GM19193 (cell line): ENCODE results near the gene NAMPT.

Source experiments
- POLR2A ChIP-seq: IDR thresholded peaks from 4 replicates; pipeline ENCODE4 v1.6.1; 2011; ENCODE audit not compliant: insufficient read depth, insufficient read length; ENCODE audit errors: extremely low read depth

Gene NAMPT

DNA sequence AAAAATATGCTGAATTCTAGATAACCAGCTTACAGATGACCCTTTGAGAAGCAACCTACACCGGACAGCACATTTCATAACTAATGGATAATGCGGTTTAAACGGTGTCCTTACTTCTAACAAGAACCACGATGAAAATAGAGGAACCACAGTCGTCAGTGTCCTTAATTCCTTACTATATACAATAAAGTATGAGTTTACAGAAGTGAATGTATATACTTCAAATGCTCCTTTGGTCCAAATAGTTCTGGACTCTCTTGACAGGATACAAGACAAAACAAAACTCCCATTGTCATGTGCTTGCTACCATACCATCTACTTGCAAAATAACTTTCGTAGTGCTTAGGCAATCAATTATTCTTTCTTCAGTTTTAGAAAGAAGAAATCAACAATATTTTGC is 2.4 kb downstream of the NAMPT start:
- no peak for TF ChIP-seq POLR2A

- no peak for TF ChIP-seq POLR2A
Observed at GRCh38 chr7:106281585-106282318, 3.0 kb downstream of the NAMPT start.

DNA sequence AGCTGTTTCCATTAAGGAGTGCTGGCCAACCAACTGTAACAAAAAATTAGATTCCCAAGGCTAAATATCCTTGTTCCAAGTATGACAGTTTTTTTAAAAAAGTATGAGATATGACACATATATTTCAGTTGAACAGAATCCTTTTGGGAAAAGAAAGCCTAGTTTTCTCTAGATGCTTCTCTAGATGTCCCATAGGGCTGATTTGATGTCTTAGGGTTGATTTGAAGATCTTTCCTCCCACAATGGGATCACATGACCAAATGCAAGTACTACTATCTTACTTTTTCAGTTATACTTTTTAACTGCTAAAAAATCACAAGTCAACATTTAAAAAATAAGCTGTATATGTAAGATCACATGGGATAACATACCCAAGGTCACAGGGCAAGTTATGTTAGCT is 3.7 kb downstream of the NAMPT start:
- no peak for TF ChIP-seq POLR2A

GRCh38 chr7:106279425-106280197 is 5.2 kb downstream of the NAMPT start:
- TF ChIP-seq POLR2A = no peak

- TF ChIP-seq POLR2A = no peak
Observed at GRCh38 chr7:106278695-106279094, 6.1 kb downstream of the NAMPT start.

GRCh38 chr7:106277976-106278375 is 6.8 kb downstream of the NAMPT start:
- no peak for TF ChIP-seq POLR2A

GRCh38 chr7:106276513-106276912 is 8.3 kb downstream of the NAMPT start:
- TF ChIP-seq POLR2A = no peak

DNA sequence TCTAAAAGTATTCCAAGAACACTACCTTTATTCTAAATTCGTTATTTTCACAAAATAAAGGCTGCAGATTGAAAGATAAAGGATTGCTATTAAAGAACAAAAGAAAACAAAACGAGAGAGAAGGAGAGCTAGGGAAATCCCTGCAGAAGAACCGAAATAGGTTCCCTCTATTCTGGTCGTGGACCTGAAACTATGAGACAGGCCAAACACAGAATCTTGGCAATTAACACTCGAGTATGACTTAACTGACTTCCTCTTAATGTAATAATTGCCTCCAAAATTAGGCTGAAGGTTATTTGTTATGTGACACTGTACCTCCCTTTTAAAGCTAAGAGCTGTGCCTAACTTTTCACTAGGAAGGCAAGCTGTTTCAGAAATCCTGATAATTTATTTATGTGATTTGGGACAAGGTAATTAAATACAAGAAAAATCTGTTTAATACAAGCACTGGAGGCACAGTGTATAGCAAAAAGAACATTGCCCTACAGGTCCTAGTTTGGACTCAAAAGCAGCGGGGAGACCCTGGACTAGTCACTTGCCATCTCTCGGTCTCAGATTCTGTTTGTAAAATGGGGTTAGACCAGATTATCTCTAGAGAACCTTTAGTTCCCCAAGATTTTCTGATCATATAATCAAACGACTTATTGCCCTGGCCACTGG is 11.6 kb downstream of the NAMPT start:
- no peak for TF ChIP-seq POLR2A

DNA sequence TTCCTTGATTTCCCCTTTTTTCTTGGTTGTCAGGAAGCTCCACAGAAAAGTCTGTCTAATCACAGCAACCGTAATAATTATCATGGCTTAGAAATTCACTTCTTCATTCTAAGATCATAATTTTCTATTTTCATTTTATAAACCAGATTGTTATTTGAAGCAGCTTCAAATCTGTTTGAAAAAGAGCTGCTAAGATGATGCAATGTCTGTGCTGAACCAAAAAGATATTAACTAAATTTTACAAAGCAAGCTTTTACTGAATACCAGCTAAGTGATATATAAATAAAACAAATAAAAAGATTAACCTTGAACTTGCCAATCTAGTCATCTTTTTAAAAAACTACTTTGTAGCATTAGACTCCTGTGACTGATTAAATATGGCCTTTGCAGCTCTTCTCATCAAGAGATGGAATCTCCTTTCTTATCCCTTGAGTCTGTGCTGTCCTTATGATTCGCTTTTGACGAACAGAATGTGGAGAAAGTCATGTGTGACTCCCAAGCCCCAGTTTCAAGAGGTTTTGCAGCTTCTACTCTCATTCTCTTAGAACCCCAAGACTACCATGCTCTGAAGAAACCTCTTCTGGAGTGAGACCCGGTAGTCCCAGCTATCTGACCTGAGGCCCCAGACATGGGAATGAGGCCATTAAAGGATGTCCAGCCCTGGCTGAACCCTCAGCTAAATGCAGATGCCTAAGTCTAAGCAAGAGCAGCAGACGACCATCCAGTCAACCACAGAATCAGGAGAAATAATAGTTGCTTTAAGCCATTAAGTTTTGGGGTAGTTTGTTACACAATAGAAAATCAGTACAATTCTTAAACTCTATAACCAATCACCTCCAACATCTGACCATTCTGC is 14.4 kb downstream of the NAMPT start:
- TF ChIP-seq POLR2A = no peak

- no peak for TF ChIP-seq POLR2A
Observed at GRCh38 chr7:106269254-106269961, 15.4 kb downstream of the NAMPT start.

DNA sequence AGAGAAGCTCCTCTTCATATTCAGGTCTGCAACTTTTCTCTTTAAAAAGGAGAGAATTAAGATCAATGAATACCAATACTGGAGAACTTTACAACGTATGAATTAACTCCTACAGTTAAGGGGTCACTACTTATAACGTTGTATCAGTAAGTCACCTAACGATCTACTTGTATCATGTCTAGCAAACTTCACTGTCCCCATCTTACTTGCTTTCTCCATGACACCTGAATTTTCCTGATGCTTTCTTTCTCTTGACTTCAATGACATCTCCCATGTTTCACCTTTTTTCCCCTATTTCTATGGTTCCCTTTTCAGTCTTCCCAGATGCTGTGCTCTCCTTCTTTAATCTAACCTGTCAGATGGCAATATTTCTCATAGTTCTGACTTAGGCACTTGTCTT is 19.6 kb downstream of the NAMPT start:
- no peak for TF ChIP-seq POLR2A

DNA sequence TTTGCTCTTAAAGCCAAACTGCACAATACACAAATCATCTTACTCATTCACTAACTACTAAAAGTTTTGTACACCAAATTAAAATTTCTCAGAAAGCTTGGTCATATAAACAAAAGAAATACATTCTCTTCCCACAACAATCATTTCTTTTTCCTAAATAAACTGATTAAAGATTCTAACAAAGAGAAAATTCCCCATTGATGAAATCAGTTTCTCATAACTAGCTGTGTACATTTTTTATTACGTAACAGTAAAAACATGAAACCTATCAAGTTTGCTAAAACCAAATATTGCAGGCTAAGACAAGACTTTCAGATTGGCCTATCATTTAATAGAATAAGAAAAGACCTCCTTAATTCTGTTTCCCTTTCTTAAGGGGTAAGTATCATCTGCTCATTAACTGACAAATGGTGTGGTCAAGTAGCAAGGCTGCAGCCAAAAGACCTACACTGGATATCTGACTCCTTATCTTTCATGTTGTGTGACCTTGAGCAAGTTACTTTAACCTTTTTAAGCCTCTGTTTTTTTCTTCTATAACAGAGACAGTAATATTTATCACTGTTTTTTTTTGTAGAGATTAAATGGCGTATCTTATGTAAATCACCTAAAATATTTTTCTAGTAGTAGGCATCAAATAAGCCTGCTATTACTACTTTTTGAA is 22.4 kb downstream of the NAMPT start:
- no peak for TF ChIP-seq POLR2A

- TF ChIP-seq POLR2A = no peak
Observed at GRCh38 chr7:106260136-106260561, 24.6 kb downstream of the NAMPT start.

DNA sequence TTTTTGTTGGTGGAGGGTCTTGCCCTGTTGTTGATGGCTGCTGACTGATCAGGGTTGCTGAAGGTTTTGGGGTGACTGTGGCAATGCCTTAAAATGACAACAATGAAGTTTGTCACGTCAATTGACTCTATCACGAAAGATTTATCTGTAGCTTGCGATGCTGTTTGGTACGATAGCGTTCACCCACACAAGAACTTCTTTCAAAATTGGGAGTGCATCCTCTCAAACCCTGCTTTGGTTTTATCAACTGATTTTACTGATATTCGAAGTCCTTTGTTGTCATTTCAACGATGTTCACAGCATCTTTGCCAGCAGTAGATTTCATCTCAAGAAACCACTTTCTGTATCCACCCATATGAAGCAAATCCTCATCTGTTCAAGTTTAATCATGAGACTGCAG is 26.0 kb downstream of the NAMPT start:
- TF ChIP-seq POLR2A = no peak
